ENCODE results near the gene PAX7.

DNA sequence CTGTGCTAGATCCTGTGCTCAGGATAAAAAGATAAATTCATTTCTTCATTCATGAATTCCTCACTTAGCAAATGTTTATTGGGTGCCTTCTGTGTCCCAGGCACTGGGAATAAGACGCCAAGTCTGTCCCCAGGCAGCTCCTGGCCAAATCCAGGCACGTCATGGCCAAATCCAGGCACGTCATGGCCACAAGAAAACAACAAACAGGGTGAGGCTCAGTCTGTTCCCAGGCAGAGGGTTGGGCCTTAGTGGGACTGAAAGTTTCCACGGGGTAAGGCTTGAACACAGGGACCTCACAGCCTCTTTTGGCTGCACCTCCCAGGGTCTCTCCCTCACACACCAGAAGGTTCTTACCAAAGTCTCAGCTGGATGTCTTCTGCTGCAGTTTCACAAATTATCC lies 95.7 kb downstream of the PAX7 start:
- no peak for TF ChIP-seq POLR2A (IDR thresholded peaks at IDR 0.05; ENCODE audit: low read length)
- TF ChIP-seq, protein P1, sequence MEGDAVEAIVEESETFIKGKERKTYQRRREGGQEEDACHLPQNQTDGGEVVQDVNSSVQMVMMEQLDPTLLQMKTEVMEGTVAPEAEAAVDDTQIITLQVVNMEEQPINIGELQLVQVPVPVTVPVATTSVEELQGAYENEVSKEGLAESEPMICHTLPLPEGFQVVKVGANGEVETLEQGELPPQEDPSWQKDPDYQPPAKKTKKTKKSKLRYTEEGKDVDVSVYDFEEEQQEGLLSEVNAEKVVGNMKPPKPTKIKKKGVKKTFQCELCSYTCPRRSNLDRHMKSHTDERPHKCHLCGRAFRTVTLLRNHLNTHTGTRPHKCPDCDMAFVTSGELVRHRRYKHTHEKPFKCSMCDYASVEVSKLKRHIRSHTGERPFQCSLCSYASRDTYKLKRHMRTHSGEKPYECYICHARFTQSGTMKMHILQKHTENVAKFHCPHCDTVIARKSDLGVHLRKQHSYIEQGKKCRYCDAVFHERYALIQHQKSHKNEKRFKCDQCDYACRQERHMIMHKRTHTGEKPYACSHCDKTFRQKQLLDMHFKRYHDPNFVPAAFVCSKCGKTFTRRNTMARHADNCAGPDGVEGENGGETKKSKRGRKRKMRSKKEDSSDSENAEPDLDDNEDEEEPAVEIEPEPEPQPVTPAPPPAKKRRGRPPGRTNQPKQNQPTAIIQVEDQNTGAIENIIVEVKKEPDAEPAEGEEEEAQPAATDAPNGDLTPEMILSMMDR (IDR thresholded peaks at IDR 0.05) = no peak
- TF ChIP-seq, protein P2, sequence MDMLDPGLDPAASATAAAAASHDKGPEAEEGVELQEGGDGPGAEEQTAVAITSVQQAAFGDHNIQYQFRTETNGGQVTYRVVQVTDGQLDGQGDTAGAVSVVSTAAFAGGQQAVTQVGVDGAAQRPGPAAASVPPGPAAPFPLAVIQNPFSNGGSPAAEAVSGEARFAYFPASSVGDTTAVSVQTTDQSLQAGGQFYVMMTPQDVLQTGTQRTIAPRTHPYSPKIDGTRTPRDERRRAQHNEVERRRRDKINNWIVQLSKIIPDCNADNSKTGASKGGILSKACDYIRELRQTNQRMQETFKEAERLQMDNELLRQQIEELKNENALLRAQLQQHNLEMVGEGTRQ (IDR thresholded peaks at IDR 0.05) = no peak
- TF ChIP-seq, protein P3, sequence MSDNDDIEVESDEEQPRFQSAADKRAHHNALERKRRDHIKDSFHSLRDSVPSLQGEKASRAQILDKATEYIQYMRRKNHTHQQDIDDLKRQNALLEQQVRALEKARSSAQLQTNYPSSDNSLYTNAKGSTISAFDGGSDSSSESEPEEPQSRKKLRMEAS (IDR thresholded peaks at IDR 0.05) = no peak
- TF ChIP-seq NR3C1 (IDR thresholded peaks at IDR 0.05) = no peak
- TF ChIP-seq RCOR1 (IDR thresholded peaks at IDR 0.05; ENCODE audit: low read depth, low read length) = no peak
- TF ChIP-seq, protein P4, sequence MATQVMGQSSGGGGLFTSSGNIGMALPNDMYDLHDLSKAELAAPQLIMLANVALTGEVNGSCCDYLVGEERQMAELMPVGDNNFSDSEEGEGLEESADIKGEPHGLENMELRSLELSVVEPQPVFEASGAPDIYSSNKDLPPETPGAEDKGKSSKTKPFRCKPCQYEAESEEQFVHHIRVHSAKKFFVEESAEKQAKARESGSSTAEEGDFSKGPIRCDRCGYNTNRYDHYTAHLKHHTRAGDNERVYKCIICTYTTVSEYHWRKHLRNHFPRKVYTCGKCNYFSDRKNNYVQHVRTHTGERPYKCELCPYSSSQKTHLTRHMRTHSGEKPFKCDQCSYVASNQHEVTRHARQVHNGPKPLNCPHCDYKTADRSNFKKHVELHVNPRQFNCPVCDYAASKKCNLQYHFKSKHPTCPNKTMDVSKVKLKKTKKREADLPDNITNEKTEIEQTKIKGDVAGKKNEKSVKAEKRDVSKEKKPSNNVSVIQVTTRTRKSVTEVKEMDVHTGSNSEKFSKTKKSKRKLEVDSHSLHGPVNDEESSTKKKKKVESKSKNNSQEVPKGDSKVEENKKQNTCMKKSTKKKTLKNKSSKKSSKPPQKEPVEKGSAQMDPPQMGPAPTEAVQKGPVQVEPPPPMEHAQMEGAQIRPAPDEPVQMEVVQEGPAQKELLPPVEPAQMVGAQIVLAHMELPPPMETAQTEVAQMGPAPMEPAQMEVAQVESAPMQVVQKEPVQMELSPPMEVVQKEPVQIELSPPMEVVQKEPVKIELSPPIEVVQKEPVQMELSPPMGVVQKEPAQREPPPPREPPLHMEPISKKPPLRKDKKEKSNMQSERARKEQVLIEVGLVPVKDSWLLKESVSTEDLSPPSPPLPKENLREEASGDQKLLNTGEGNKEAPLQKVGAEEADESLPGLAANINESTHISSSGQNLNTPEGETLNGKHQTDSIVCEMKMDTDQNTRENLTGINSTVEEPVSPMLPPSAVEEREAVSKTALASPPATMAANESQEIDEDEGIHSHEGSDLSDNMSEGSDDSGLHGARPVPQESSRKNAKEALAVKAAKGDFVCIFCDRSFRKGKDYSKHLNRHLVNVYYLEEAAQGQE (IDR thresholded peaks at IDR 0.05) = no peak
